Natural killer cell (primary cell): ENCODE results near the gene MED20. TPM values are rescaled to one million over a fixed set of nuclear protein-coding genes. Genes with fewer than 3 reads are reported as not detected.

Experiments
- ATAC-seq, 3 donors: fragments of 150-1000 bp in 2 of 3; fragments of 200-7000 bp in 1 of 3; cut with Tn5 transposase; 1 replicate in 1 of 3; 2 replicates in 2 of 3; pipeline ENCODE4 v1.10.0; 2021; ENCODE audit warnings: mild to moderate bottlenecking in 2 of 3, moderate library complexity in 2 of 3
- DNase-seq, 2 donors: peaks; one replicate each; pipeline versions ENCODE4 v3.0.0 to v3.0.0-alpha.2; 2013 to 2021; ENCODE audit warnings: mixed read lengths in 1 of 2
- H3K27ac ChIP-seq: one replicate; pipeline ENCODE4 v1.5.1; 2013; ENCODE audit warnings: mild to moderate bottlenecking, low read length
- H3K27me3 ChIP-seq: one replicate; pipeline ENCODE4 v1.6.1; 2013; ENCODE audit warnings: low read length; ENCODE audit not compliant: control insufficient read depth, insufficient read depth
- H3K36me3 ChIP-seq: one replicate; pipeline ENCODE4 v1.6.1; 2013; ENCODE audit warnings: low read length; ENCODE audit not compliant: control insufficient read depth, insufficient read depth
- H3K4me1 ChIP-seq: one replicate; pipeline ENCODE4 v1.6.1; 2013; ENCODE audit warnings: low read length; ENCODE audit not compliant: control insufficient read depth, insufficient read depth
- H3K4me3 ChIP-seq: one replicate; pipeline ENCODE4 v1.5.1; 2013; ENCODE audit warnings: low read length
- H3K9me3 ChIP-seq: one replicate; pipeline ENCODE4 v1.6.1; 2013; ENCODE audit warnings: low read length; ENCODE audit not compliant: control insufficient read depth, insufficient read depth
- H3K27ac Mint-ChIP-seq, 2 donors: one replicate each; pipeline ENCODE4 v1.8.0; 2022; ENCODE audit warnings: mild to moderate bottlenecking in 2 of 2, mixed read lengths in 2 of 2, moderate library complexity in 1 of 2
- H3K27me3 Mint-ChIP-seq, 2 donors: one replicate each; pipeline ENCODE4 v1.8.0; 2022; ENCODE audit warnings: low read depth in 2 of 2, mixed read lengths in 2 of 2
- H3K36me3 Mint-ChIP-seq: one replicate; pipeline ENCODE4 v1.8.0; 2022; ENCODE audit warnings: mixed read lengths
- H3K4me1 Mint-ChIP-seq, 2 donors: one replicate each; pipeline ENCODE4 v1.8.0; 2022; ENCODE audit warnings: mixed read lengths in 2 of 2
- H3K4me3 Mint-ChIP-seq: one replicate; pipeline ENCODE4 v1.8.0; 2022; ENCODE audit warnings: mild to moderate bottlenecking, moderate library complexity, mixed read lengths
- H3K9me3 Mint-ChIP-seq, 2 donors: one replicate each; pipeline ENCODE4 v1.8.0; 2022; ENCODE audit warnings: mixed read lengths in 2 of 2
- CTCF ChIP-seq: fragments of 200-600 bp; IDR thresholded peaks from one replicate; pipeline ENCODE4 v1.8.0; 2022; ENCODE audit warnings: antibody characterized with exemption
- WGBS: methylation state at CpG from one replicate; pipeline ENCODE4 v1.1.7; 2013; ENCODE audit warnings: missing lambda C conversion rate; ENCODE audit not compliant: insufficient coverage; 5-methylcytosine and 5-hydroxymethylcytosine counted together
- intact Hi-C: fragments of 100-400 bp; cut with micrococcal nuclease; formaldehyde crosslinking; loops from one replicate; pipeline ENCODE4 v1.14.2; 2022
- total RNA-seq, 4 donors: library from RNA; stranded (reverse); fragments of 120-200 nt in 1 of 4; gene quantifications; one replicate each; pipeline versions ENCODE4 v1.2.3 to v1.2.4, GENCODE V29; 2013 to 2022

Gene MED20
- total RNA-seq, 3 donors from 2014 or later (not counting 1 experiment from before 2014, with no cell fraction given) = 6.4 to 15.2 (median 15.0) TPM

GRCh38 chr6:41874741-41875140, 46.2 kb downstream of the MED20 start:
- H3K27me3 ChIP-seq = no peaks in the 10 kb centered on the region
- no peaks in the 10 kb centered on the region for H3K36me3 ChIP-seq
- no peaks in the 10 kb centered on the region for H3K9me3 ChIP-seq
- H3K4me3 ChIP-seq = no peak overlapping the region
- TF ChIP-seq CTCF = no peak
- no peak overlapping the region for H3K27ac ChIP-seq
- no peaks in the 10 kb centered on the region for H3K9me3 Mint-ChIP-seq
- DNase-seq (no peak), ATAC-seq (no peak)
- H3K4me3 Mint-ChIP-seq = no peak overlapping the region
- peaks cover 0 to 5% of the 10 kb centered on the region in 2 donors for H3K4me1 Mint-ChIP-seq
- no peaks in the 10 kb centered on the region for H3K36me3 Mint-ChIP-seq
- no peak overlapping the region for H3K27ac Mint-ChIP-seq
- H3K4me1 ChIP-seq = no peaks in the 10 kb centered on the region
- intact Hi-C loops = no loop called here
- WGBS = 80% methylated on average over 1 of the region's 1 CpG
- no peaks in the 10 kb centered on the region for H3K27me3 Mint-ChIP-seq

GRCh38 chr6:41872147-41872546, 48.8 kb downstream of the MED20 start:
- Mint-ChIP-seq H3K27me3 (no peaks in the 10 kb centered on the region), H3K4me1 (peaks cover 0 to 5% of the 10 kb centered on the region in 2 donors), H3K27ac (no peak overlapping the region), H3K4me3 (no peak overlapping the region), H3K9me3 (no peaks in the 10 kb centered on the region), H3K36me3 (no peaks in the 10 kb centered on the region)
- Histone ChIP-seq H3K4me3 (no peak overlapping the region), H3K27me3 (no peaks in the 10 kb centered on the region), H3K9me3 (no peaks in the 10 kb centered on the region), H3K27ac (no peak overlapping the region), H3K4me1 (no peaks in the 10 kb centered on the region), H3K36me3 (no peaks in the 10 kb centered on the region)
- 96% methylated on average over 12 of the region's 13 CpGs for WGBS
- ATAC-seq = no peak
- no peak for DNase-seq
- intact Hi-C loops = no loop called here
- TF ChIP-seq CTCF = no peak

GRCh38 chr6:41871691-41872090, 49.2 kb downstream of the MED20 start:
- intact Hi-C loops = no loop called here
- Mint-ChIP-seq H3K27me3 (no peaks in the 10 kb centered on the region), H3K9me3 (no peaks in the 10 kb centered on the region), H3K4me1 (peaks cover 0 to 5% of the 10 kb centered on the region in 2 donors), H3K27ac (no peak overlapping the region), H3K36me3 (no peaks in the 10 kb centered on the region), H3K4me3 (no peak overlapping the region)
- Histone ChIP-seq H3K4me1 (no peaks in the 10 kb centered on the region), H3K9me3 (no peaks in the 10 kb centered on the region), H3K27ac (no peak overlapping the region), H3K4me3 (no peak overlapping the region), H3K36me3 (no peaks in the 10 kb centered on the region), H3K27me3 (no peaks in the 10 kb centered on the region)
- ATAC-seq = no peak
- WGBS = 100% methylated on average over 2 of the region's 2 CpGs
- no peak for TF ChIP-seq CTCF
- DNase-seq = no peak

- intact Hi-C loops = no loop called here
Observed at GRCh38 chr6:41859356-41859755, 61.6 kb downstream of the MED20 start.

More at GRCh38 chr6:41859356-41859755, 61.6 kb downstream of the MED20 start:
- H3K27me3 ChIP-seq = no peaks in the 10 kb centered on the region
- H3K4me3 Mint-ChIP-seq = no peak overlapping the region
- no peak for TF ChIP-seq CTCF
- no peaks in the 10 kb centered on the region for H3K27me3 Mint-ChIP-seq
- H3K4me1 Mint-ChIP-seq = no peaks in the 10 kb centered on the region
- H3K27ac Mint-ChIP-seq = no peak overlapping the region
- H3K27ac ChIP-seq = no peak overlapping the region
- H3K4me3 ChIP-seq = no peak overlapping the region
- DNase-seq (no peak), ATAC-seq (no peak)
- H3K4me1 ChIP-seq = no peaks in the 10 kb centered on the region
- 98% methylated on average over 4 of the region's 6 CpGs for WGBS
- H3K9me3 Mint-ChIP-seq = no peaks in the 10 kb centered on the region
- H3K9me3 ChIP-seq = no peaks in the 10 kb centered on the region
- H3K36me3 ChIP-seq = no peaks in the 10 kb centered on the region
- H3K36me3 Mint-ChIP-seq = no peaks in the 10 kb centered on the region
